ENCODE measurements around the gene SERPINB2. TPM values are rescaled to one million over a fixed set of nuclear protein-coding genes. Genes with fewer than 3 reads are reported as not detected.

Gene SERPINB2
- total and polyA plus RNA-seq, 2 of the 13 experiments (the other 11 are each of a cell fraction or from before 2014, with no cell fraction given) = 0.07 to 0.11 TPM

GRCh38 chr18:63850636-63851035, 36.9 kb upstream of the SERPINB2 start (continued):
- TF ChIP-seq, protein P1, sequence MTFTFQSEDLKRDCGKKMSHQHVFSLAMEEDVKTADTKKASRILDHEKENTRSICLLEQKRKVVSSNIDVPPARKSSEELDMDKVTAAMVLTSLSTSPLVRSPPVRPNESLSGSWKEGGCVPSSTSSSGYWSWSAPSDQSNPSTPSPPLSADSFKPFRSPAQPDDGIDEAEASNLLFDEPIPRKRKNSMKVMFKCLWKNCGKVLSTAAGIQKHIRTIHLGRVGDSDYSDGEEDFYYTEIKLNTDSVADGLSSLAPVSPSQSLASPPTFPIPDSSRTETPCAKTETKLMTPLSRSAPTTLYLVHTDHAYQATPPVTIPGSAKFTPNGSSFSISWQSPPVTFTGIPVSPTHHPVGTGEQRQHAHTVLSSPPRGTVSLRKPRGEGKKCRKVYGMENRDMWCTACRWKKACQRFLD (CRISPR knock-in tag; IDR thresholded peaks at IDR 0.05; ENCODE audit: borderline replicate concordance) = no peak
- TF ChIP-seq ZNF777 (CRISPR knock-in tag; IDR thresholded peaks at IDR 0.05) = no peak
- TF ChIP-seq, protein P2, sequence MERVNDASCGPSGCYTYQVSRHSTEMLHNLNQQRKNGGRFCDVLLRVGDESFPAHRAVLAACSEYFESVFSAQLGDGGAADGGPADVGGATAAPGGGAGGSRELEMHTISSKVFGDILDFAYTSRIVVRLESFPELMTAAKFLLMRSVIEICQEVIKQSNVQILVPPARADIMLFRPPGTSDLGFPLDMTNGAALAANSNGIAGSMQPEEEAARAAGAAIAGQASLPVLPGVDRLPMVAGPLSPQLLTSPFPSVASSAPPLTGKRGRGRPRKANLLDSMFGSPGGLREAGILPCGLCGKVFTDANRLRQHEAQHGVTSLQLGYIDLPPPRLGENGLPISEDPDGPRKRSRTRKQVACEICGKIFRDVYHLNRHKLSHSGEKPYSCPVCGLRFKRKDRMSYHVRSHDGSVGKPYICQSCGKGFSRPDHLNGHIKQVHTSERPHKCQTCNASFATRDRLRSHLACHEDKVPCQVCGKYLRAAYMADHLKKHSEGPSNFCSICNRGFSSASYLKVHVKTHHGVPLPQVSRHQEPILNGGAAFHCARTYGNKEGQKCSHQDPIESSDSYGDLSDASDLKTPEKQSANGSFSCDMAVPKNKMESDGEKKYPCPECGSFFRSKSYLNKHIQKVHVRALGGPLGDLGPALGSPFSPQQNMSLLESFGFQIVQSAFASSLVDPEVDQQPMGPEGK (CRISPR knock-in tag; IDR thresholded peaks at IDR 0.05) = no peak

GRCh38 chr18:63858456-63858855, 29.0 kb upstream of the SERPINB2 start:
- TF ChIP-seq GLI4 (CRISPR knock-in tag; IDR thresholded peaks at IDR 0.05; ENCODE audit: borderline replicate concordance) = no peak
- no peak for TF ChIP-seq CCDC6 (CRISPR knock-in tag; IDR thresholded peaks at IDR 0.05)
- TF ChIP-seq, protein P3, sequence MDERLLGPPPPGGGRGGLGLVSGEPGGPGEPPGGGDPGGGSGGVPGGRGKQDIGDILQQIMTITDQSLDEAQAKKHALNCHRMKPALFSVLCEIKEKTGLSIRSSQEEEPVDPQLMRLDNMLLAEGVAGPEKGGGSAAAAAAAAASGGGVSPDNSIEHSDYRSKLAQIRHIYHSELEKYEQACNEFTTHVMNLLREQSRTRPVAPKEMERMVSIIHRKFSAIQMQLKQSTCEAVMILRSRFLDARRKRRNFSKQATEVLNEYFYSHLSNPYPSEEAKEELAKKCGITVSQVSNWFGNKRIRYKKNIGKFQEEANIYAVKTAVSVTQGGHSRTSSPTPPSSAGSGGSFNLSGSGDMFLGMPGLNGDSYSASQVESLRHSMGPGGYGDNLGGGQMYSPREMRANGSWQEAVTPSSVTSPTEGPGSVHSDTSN (CRISPR knock-in tag; IDR thresholded peaks at IDR 0.05) = no peak
- TF ChIP-seq NFRKB (IDR thresholded peaks at IDR 0.05) = no peak
- TF ChIP-seq RCOR2 (CRISPR knock-in tag; IDR thresholded peaks at IDR 0.05) = no peak
- TF ChIP-seq ZMYM2 (CRISPR knock-in tag; IDR thresholded peaks at IDR 0.05) = no peak
- TF ChIP-seq RNF219 (CRISPR knock-in tag; IDR thresholded peaks at IDR 0.05) = no peak
- no peaks in the 10 kb centered on the region for H3K36me3 ChIP-seq (replicated peaks in 1 of 2; ENCODE audit: control insufficient read depth in 1 of 2, insufficient read depth in 2 of 2, low read length in 2 of 2)

More at GRCh38 chr18:63858456-63858855, 29.0 kb upstream of the SERPINB2 start:
- intact Hi-C loops (cut with micrococcal nuclease; ENCODE audit: unreplicated experiment) = no loop called here
- ATAC-seq (no peak), DNase-seq (ENCODE audit: low spot score) (no peak), FAIRE-seq (no peak)
- Histone ChIP-seq H3K27ac (ENCODE audit: extremely low read length, insufficient read depth, low read length) (no peak overlapping the region), H3K9ac (ENCODE audit: insufficient read depth, low read depth, low read length) (no peak overlapping the region), H2AFZ (ENCODE audit: low read length) (no peak overlapping the region), H3K4me1 (ENCODE audit: insufficient read depth, low read length) (no peaks in the 10 kb centered on the region), H3K79me2 (ENCODE audit: insufficient read depth, low read length) (no peaks in the 10 kb centered on the region), H3K4me3 (replicated peaks in 1 of 3; ENCODE audit: insufficient read depth in 1 of 3, low read depth in 2 of 3, low read length in 3 of 3) (no peak overlapping the region), H3K27me3 (ENCODE audit: control insufficient read depth in 1 of 2, insufficient read depth in 2 of 2, low read length in 2 of 2) (no peaks in the 10 kb centered on the region), H4K20me1 (ENCODE audit: insufficient read depth, low read length) (no peaks in the 10 kb centered on the region), H3K4me2 (ENCODE audit: low read depth, low read length) (no peak overlapping the region), H3K9me3 (ENCODE audit: low read length) (no peaks in the 10 kb centered on the region)
- in situ Hi-C loops (cut with HindIII; ENCODE audit: extremely low pct_ligation_motif_present, low pct_unique_long_range_greater_than_20kb) = no loop called here
- no TSS peak for BruUV-seq (replicated peaks)
- CTCF ChIA-PET (ENCODE audit: low intra/inter-chr PET ratio, low total read pairs) = no interaction called here
- WGBS (ENCODE audit: low lambda C conversion rate) = 0% methylated on average over 1 of the region's 1 CpG
- POLR2A ChIA-PET = no interaction called here
